GM19395 (cell line): ENCODE data around the gene HSPB6.
"Not testable (repeated sequence)": the region's sequence is repeated elsewhere in the genome, so short reads cannot be mapped to it uniquely, and the experiment has no call there.

Experiments used
- ATAC-seq: cut with Tn5 transposase; IDR thresholded peaks from one replicate; pipeline ENCODE4 v1.9.1; 2021; ENCODE audit warnings: mild to moderate bottlenecking, moderate library complexity; ENCODE audit not compliant: unreplicated experiment

Gene HSPB6

DNA sequence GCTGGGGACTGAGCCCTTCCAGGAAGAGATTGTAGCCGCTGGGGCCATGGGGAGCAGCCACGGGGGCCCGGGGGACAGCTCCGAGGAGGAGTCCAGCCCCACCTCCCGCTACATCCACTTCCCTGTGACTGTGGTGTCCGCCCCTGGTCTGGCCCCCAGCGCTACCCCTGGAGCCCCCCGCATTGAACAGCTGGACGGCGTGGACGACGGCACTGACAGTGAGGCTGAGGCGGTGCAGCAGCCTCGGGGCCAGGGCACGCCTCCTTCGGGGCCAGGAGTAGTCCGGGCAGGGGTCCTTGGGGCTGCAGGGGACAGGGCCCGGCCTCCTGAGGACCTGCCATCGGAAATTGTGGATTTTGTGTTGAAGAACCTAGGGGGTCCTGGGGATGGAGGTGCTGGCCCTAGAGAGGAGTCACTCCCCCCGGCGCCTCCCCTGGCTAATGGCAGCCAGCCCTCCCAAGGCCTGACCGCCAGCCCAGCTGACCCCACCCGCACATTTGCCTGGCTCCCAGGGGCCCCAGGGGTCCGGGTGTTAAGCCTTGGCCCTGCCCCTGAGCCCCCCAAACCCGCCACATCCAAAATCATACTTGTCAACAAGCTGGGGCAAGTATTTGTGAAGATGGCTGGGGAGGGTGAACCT is 24.2 kb downstream of the HSPB6 start:
- ATAC-seq, result no peak

DNA sequence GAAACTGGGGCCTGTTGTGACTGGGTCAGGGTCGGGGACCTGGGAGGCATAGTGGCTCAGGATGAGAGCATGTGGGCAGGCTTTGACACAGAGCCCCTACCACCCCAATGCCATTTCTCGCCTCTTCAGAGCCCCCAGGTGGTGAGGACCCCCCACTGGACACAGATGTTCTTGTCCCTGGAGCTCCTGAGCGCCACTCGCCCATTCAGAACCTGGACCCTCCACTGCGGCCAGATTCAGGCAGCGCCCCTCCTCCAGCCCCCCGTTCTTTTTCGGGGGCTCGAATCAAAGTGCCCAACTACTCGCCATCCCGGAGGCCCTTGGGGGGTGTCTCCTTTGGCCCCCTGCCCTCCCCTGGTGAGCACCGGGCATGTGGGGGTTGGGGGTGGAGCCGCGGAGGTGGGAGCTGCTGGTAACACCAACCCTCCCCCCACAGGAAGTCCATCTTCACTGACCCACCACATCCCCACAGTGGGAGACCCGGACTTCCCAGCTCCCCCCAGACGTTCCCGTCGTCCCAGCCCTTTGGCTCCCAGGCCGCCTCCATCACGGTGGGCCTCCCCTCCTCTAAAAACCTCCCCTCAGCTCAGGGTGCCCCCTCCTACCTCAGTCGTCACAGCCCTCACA is 24.9 kb downstream of the HSPB6 start:
- ATAC-seq, result no peak

DNA sequence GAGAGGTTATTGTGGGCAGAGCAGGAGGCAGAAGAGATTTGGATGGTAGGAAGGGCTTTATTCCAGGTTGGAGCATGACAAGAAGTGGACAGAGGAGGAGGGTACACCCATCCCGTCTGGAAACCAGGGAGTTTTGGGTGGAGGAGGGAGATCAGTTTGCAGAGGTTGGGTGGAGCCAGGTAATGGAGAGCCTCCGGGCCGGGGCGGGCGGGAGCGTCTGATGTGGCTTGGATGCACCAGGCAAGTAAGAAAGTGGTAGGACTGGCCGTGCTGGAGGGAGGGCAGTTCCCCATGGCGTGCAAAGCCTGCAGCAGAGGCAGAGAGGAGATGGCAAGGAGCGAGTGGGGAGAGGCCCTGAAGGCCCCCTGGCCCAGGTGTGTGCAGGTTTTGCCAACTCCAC is 25.5 kb downstream of the HSPB6 start:
- ATAC-seq, result no peak

DNA sequence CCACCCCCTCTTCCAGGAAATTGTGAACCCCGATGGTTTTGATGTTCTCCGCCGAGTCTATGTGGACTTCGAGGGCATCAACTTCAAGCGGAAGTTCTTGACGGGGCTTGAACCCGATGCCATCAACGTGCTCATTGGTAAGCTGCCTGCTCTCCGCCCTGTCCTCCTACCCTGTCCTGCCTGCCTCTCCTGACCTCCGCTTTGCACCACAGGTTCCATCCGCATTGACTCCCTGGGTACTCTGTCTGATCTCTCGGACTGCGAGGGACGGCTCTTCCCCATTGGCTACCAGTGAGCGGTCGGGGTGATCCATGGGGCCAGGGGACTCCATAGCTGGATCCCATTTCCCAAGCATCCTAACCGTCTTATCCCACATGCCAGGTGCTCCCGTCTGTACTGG is 26.5 kb downstream of the HSPB6 start:
- ATAC-seq, result no peak

DNA sequence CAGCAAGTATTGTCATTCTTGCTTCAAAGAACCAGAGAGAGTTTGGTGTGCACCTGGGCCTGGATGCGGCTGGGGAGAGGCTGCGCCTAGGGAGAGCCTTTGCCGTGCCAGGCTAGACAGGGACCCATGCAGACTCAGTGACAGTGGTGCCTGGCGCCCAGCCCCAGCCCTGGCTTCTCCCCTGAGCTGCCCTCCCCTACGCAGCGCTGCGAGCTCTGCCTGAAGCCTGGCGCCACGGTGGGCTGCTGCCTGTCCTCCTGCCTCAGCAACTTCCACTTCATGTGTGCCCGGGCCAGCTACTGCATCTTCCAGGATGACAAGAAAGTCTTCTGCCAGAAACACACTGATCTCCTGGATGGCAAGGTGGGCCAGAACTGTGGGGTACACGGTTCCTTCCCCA is 27.1 kb downstream of the HSPB6 start:
- ATAC-seq, result no peak

DNA sequence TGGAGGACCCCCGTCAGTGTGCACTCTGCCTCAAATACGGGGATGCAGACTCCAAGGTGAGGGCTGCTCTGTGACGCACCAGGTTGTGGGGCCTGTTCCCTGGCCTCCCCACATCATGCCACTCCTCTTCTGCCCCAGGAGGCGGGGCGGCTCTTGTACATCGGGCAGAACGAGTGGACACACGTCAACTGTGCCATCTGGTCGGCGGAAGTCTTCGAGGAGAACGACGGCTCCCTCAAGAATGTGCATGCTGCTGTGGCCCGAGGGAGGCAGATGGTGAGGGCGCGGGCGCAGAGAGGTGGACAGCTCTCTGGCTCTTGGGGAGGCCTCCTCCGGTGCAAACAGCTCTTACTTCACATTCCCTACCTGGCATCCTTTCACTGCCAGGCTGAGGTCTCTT is 27.8 kb downstream of the HSPB6 start:
- no peak for ATAC-seq

DNA sequence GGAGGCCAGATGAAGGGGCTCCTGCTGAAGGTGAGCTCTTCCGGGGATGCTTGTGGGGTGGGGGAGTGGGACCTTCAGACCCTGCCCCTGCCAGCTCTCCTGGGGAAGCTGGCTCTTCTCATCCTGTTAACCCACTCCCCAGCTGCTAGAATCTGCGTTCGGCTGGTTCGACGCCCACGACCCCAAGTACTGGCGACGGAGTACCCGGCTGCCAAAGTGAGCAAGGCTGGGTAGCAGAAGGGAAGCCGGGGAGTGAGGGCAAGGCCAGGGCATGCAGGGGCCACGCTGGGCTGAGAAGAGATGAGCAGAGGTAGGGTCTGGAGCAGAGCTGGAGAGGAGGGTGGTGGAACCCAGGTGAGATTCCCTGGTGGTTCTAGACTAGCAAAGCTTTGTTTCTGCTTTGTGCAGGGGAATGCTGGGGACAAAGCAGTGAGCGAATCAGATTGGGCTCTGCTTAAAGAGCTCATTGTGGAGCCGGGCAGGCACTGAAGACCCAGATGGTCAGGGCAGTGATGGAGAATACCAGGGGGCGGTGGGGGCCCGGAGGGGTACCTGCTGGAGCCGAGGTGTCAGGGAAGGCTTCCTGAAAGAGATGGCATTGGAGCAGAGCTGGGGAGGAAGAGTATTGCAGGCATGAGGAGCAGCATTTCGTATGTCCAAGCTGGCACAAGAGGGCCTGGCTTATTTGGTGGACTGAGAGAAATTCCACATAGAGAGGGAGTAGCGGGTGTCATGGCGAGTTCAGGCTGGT is 28.7 kb downstream of the HSPB6 start:
- ATAC-seq, result no peak

DNA sequence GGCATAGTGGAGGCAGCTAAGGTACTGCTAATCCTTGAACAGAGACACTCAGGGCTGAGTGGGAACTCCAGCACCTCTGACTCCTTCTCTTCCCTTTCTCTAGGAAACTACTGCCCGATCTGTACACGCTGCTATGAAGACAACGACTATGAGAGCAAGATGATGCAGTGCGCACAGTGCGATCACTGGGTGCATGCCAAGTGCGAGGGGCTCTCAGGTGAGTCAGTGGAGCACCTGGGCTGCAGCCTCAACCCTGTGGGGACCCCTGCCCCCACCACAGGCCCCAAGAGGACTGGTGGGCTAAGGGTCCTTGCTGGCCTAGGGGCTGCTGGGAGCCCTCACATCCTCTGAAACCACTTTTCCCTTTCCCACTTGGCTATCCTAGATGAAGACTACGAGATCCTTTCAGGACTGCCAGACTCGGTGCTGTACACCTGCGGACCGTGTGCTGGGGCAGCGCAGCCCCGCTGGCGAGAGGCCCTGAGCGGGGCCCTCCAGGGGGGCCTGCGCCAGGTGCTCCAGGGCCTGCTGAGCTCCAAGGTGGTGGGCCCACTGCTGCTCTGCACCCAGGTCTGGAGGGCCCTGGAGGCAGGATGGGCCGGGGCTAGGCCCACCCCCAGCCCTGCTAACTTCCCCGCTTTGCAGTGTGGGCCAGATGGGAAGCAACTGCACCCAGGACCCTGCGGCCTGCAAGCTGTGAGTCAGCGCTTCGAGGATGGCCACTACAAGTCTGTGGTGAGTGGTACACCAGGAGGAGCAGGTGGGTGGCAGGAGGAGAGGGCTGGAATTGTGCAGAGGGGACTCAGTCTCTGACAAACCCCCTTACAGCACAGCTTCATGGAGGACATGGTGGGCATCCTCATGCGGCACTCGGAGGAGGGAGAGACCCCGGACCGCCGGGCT is 29.5 kb downstream of the HSPB6 start:
- ATAC-seq, result no peak

DNA sequence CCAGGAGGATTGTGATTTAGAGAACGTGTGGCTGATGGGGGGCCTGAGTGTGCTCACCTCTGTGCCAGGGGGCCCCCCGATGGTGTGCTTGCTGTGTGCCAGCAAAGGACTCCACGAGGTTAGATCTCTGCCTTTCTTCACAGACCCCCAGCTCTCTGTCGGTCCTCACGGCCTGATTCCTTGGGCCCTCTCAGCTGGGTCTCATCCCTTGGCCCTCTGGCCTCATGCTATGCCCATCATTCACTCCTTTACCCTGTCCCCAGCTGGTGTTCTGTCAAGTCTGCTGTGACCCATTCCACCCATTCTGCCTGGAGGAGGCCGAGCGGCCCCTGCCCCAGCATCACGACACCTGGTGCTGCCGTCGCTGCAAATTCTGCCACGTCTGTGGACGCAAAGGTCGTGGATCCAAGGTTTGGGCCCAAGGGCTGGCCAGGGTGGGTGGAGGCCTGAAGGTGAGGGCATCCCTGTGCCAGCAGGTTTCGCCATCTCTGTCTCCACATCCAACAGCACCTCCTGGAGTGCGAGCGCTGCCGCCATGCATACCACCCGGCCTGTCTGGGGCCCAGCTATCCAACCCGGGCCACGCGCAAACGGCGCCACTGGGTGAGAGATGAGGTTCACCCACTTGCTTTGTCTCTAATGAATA is 31.5 kb downstream of the HSPB6 start:
- ATAC-seq, result no peak

DNA sequence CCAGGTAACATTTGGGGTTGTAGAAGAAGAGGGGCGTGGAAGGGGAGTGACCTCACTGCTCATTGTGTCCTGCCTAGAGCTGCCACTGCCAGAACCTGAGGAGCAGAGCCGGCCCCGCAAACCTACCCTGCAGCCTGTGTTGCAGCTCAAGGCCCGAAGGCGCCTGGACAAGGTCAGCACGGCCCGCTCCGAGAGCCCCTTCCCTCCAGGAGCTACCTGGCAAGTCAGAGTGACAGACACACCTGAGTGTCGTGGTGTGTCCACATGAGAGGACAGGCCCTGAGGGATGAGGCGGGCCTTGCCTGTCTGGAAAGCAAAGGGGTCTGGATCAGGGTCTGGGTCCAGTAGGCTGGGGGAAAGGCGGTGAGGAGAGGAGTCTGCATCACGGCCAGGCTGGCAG is 32.3 kb downstream of the HSPB6 start:
- no peak for ATAC-seq

DNA sequence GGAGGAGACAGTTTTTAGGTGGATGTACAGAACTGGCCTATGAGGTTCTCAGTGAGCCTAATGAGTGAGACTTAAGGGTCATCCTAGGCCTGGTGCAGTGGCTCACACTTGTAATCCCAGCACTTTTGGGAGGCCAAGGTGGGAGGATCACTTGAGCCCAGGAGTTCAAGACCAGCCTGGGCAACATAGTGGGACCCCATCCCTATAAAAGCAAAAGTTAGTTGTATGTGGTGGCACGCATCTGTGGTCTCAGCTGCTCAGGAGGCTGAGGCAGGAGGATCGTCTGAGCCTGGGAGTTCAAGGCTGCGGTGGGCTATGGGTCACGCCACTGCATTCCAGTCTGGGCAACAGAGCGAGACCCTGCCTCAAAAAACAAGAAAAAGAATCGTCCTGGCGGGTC is 32.7 kb downstream of the HSPB6 start:
- ATAC-seq, result not testable (repeated sequence)

DNA sequence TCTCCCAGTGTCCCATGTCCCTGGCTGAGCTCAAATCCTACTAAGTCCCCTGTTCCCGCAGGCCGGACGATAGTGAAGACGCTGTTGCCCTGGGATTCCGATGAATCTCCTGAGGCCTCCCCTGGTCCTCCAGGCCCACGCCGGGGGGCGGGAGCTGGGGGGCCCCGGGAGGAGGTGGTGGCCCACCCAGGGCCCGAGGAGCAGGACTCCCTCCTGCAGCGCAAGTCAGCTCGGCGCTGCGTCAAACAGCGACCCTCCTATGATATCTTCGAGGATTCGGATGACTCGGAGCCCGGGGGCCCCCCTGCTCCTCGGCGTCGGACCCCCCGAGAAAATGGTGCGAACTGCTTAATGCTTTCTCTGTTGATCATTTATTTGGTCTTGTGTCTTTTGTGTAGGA is 33.2 kb downstream of the HSPB6 start:
- no peak for ATAC-seq

DNA sequence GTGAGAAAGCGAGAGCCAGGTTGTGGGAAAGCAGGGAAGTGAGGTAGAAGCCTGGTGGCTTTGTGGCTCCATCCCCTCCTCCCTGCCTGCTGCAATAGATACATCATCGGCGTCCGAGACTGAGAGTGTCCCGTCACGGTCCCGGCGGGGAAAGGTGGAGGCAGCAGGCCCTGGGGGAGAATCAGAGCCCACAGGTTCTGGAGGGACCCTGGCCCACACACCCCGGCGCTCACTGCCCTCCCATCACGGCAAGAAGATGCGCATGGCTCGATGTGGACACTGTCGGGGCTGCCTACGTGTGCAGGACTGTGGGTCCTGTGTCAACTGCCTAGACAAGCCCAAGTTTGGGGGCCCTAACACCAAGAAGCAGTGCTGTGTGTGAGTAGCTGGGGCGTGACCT is 33.9 kb downstream of the HSPB6 start:
- ATAC-seq, result no peak

DNA sequence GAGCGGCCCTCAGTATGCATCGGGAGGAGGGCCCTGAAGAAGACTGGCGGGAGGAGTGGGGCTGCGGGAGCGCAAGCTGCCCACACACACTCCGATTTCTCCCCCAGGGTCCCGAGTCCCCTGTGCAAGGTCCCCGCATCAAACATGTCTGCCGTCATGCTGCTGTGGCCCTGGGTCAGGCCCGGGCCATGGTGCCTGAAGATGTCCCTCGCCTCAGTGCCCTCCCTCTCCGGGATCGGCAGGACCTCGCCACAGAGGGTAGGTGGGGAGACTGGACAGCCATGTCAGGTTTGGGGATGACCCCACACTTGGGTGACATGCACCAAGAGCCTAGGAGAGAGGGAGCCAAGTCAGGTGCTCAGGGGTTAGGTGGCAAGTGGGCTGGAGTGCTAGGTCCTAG is 34.4 kb downstream of the HSPB6 start:
- no peak for ATAC-seq

DNA sequence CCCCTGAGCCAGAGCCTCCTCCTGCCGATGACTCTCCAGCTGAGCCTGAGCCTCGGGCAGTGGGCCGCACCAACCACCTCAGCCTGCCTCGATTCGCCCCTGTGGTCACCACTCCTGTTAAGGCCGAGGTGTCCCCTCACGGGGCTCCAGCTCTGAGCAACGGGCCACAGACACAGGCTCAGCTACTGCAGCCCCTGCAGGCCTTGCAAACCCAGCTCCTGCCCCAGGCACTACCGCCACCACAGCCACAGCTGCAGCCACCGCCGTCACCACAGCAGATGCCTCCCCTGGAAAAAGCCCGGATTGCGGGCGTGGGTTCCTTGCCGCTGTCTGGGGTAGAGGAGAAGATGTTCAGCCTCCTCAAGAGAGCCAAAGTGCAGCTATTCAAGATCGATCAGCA is 35.5 kb downstream of the HSPB6 start:
- no peak for ATAC-seq

DNA sequence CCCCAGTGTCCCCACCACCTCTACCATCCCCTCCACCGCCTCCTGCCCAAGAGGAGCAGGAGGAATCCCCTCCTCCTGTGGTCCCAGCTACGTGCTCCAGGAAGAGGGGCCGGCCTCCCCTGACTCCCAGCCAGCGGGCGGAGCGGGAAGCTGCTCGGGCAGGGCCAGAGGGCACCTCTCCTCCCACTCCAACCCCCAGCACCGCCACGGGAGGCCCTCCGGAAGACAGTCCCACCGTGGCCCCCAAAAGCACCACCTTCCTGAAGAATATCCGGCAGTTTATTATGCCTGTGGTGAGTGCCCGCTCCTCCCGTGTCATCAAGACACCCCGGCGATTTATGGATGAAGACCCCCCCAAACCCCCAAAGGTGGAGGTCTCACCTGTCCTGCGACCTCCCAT is 36.2 kb downstream of the HSPB6 start:
- no peak for ATAC-seq

DNA sequence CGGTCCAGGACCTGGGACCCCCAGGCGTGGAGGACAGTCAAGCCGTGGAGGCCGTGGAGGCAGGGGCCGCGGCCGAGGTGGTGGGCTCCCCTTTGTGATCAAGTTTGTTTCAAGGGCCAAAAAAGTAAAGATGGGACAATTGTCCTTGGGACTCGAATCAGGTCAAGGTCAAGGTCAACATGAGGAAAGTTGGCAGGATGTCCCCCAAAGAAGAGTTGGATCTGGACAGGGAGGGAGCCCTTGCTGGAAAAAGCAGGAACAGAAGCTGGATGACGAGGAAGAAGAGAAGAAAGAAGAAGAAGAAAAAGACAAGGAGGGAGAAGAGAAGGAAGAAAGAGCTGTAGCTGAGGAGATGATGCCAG is 36.7 kb downstream of the HSPB6 start:
- ATAC-seq, result no peak

DNA sequence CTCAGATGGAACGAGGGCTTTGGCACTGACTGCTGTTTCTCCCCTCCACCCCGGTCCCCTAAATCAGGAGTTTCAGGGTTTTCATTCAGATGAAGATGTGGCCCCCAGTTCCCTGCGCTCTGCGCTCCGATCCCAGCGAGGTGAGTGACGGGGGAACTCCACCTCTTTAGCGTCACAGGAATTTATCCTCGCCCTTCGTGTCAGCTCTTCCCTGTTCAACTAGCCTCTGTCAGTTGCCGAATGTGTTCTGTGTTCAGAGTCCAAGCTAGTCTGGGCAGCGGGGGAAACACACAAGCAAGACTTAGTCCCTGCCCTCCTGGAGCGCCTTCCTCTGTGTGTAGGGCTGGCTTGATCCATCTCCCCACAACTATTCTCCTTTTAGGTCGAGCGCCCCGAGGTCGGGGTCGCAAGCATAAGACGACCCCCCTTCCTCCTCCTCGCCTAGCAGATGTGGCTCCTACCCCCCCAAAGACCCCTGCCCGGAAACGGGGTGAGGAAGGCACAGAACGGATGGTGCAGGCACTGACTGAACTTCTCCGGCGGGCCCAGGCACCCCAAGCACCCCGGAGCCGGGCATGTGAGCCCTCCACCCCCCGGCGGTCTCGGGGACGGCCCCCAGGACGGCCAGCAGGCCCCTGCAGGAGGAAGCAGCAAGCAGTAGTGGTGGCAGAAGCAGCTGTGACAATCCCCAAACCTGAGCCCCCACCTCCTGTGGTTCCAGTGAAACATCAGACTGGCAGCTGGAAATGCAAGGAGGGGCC is 37.2 kb downstream of the HSPB6 start:
- no peak for ATAC-seq

DNA sequence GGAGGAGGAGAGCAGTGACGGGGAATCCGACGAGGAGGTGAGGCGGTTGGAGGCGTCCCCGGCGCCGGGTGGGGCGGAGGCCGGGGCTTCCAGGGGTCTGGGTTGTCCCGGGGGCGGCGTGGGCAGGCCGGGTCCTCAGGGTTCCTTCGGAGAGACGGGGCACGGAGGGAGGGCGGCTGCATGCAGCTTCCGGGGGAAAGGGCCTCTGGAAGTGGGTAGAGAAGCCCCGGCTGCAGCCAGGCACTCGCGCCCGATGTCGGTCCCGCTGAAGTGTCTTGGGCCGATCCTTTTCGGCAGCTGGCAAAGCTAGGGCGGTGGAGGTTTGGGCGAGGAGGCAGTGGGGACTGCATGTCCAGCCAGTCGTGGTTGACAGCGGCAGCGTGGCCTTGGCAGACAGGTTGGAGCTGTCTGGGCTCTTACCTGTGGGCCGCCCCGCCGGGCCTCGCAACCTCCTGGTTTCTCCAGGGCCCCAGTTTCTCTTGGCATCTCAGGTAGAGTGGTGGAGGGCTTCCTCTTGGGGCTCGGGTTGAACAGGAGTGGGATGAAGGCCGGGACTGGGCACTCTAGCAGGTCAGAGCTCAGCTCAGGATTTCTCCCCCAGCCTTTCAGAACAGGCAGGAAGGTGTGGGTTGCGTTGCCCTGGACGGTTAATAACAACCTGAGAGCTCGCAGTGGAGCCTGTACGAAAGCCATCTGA is 38.3 kb downstream of the HSPB6 start:
- no peak for ATAC-seq
